Kidney (tissue), 14 donors: ENCODE results near the gene NDUFV1. TPM values are rescaled to one million over a fixed set of nuclear protein-coding genes. Genes with fewer than 3 reads are reported as not detected.

Experiments used
- DNase-seq, 5 donors: peaks; one replicate each; pipeline ENCODE4 v3.0.0-alpha.2; 2013 to 2020
- FAIRE-seq: peaks from 2 replicates; lab custom pipeline; 2012; peaks lifted over from hg19 to GRCh38; lab: Jason Lieb, UNC
- H3K27ac ChIP-seq, 2 donors: one replicate each; pipeline ENCODE4 v1.7.0; 2013; ENCODE audit warnings: low read depth in 2 of 2, low read length in 2 of 2, inconsistent platforms in 1 of 2
- H3K27me3 ChIP-seq: one replicate; pipeline ENCODE4 v1.7.1; 2013; ENCODE audit warnings: low read length, inconsistent platforms; ENCODE audit not compliant: control insufficient read depth, insufficient read depth
- H3K36me3 ChIP-seq, 3 donors: one replicate each; pipeline versions ENCODE4 v1.7.0 to v1.7.1; 2013; ENCODE audit warnings: low read length in 3 of 3, control low read depth in 1 of 3, inconsistent platforms in 1 of 3; ENCODE audit not compliant: insufficient read depth in 3 of 3, control insufficient read depth in 2 of 3
- H3K4me1 ChIP-seq, 3 donors: one replicate each; pipeline versions ENCODE4 v1.7.0 to v1.7.1; 2013; ENCODE audit warnings: low read length in 3 of 3, inconsistent platforms in 1 of 3, low read depth in 1 of 3; ENCODE audit not compliant: control insufficient read depth in 2 of 3, insufficient read depth in 2 of 3
- H3K4me3 ChIP-seq, 3 donors: one replicate each; pipeline versions ENCODE4 v1.7.0 to v1.8.1; 2013; ENCODE audit warnings: low read length in 3 of 3, control low read depth in 1 of 3, inconsistent platforms in 1 of 3
- H3K9ac ChIP-seq, 3 donors: one replicate each; pipeline versions ENCODE4 v1.7.0 to v1.7.1; 2013; ENCODE audit warnings: low read length in 3 of 3, control low read depth in 1 of 3, inconsistent platforms in 1 of 3
- H3K9me3 ChIP-seq, 3 donors: one replicate each; pipeline versions ENCODE4 v1.7.0 to v1.7.1; 2013; ENCODE audit warnings: low read length in 3 of 3, control low read depth in 1 of 3, inconsistent platforms in 1 of 3; ENCODE audit not compliant: control insufficient read depth in 2 of 3, insufficient read depth in 1 of 3
- CTCF ChIP-seq: IDR thresholded peaks from 3 replicates; pipeline ENCODE4 v1.5.1; 2012; ENCODE audit warnings: mild to moderate bottlenecking, moderate library complexity, borderline replicate concordance; ENCODE audit not compliant: insufficient read depth; ENCODE audit errors: extremely low read depth
- intact Hi-C: fragments of 100-400 bp; cut with DNase I; formaldehyde crosslinking; loops from one replicate; pipeline ENCODE4 v1.11.1; 2022
- polyA plus RNA-seq: library from polyadenylated mRNA; stranded (reverse); fragments of 350-450 nt; fragmentation: Illumina TruSeq; extraction: RNeasy Lipid Tissue Mini Kit (QIAGEN cat#74804); gene quantifications from one replicate; pipeline ENCODE4 v1.2.3, GENCODE V29; 2014; ENCODE audit warnings: low read depth, low replicate concordance; ENCODE audit not compliant: insufficient read depth
- total RNA-seq: library from RNA; stranded (reverse); fragmentation: NEBNext Ultra II Directional; extraction: Animal tissue kit (Norgen Biotek cat#: 25700); gene quantifications from one replicate; pipeline ENCODE4 v1.2.1, GENCODE V29; 2021
- donor health status: control.
- donor health status: control.
- donor health status: control.
- donor health status: control.
- donor health status: control.
- donor health status: DM: yes; HTN: yes; CAD: no.
- donor health status: Normal renal cell carcinoma (clear cell type).

Gene NDUFV1
- total and polyA plus RNA-seq, 2 donors from 2014 or later: 191 to 395 TPM

DNA sequence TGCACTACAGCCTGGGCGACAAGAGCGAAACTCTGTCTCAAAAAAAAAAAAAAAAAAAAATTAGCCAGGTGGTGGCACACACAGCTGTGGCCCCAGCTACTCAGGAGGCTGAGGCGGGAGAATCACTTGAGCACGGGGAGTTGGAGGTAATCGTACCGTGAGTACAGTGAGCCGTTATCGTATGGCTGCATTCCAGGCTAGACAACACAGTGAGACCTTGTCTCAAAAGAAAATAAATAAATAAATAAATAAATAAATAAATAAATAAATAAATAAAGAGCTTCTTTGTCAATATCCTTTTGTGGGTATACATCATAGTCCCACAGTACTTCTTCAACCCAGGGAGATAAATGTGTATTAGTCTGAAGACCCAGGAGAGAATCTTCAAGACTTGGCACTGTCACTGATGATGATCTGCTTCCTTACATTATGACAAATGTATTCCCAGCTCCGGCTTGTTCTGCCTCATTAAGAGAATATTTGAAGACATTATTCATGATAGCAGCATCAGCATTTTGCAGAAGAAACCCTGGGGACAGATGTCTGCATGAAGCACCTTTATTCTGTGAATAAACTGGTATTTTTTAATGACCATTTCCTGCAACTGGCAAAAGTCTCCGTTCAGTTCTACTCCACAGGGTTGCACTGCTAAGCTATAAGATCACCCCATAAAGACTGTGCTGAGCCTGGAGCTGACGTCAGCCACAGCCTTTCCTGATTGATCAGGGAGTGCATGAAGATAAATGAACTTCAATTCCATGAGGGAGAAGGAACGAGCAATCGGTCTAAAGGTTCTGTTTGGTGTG is 45.4 kb downstream of the NDUFV1 start:
- no peak overlapping the region for H3K27ac ChIP-seq
- no peak for TF ChIP-seq CTCF
- DNase-seq (peak in 1 of 5 donors; percentile 24), FAIRE-seq (no peak)
- intact Hi-C loops: no loop called here
- H3K9ac ChIP-seq: no peak overlapping the region
- no peaks in the 10 kb centered on the region for H3K9me3 ChIP-seq
- no peak overlapping the region for H3K4me3 ChIP-seq
- H3K4me1 ChIP-seq: peaks cover 0 to 13% (median 0%) of the 10 kb centered on the region in 3 donors
- no peaks in the 10 kb centered on the region for H3K27me3 ChIP-seq
- H3K36me3 ChIP-seq: peaks cover 0 to 3% (median 0%) of the 10 kb centered on the region in 3 donors

- no peak for FAIRE-seq
- H3K27ac ChIP-seq: no peak overlapping the region
- TF ChIP-seq CTCF: no peak
Measured at GRCh38 chr11:67652965-67653845, 46.5 kb downstream of the NDUFV1 start.

DNA sequence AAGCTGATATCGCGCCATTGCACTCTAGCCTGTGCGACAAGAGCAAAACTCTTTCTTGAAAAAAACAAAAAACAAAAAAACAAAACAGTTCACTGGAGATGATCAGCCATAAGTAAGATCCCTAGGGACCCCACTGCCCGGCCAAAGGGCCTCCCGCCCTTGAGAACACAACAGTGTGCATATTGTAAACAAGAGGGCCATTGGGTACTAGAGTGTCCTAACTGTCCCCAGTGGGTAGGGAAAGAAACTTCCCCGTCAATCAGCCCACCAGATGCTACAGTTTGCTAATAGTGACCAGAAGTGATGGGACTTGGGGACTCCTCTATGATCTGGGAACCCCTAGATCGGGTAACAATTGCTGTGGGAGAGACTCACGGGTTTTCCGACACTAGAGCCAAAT is 47.5 kb downstream of the NDUFV1 start:
- DNase-seq: peak in 1 of 5 donors; percentile 4
- H3K4me3 ChIP-seq: no peak overlapping the region
- intact Hi-C loops: no loop called here
- no peak for TF ChIP-seq CTCF
- no peaks in the 10 kb centered on the region for H3K9me3 ChIP-seq
- H3K9ac ChIP-seq: no peak overlapping the region
- H3K4me1 ChIP-seq: peaks cover 0 to 9% (median 0%) of the 10 kb centered on the region in 3 donors
- FAIRE-seq: no peak
- H3K27ac ChIP-seq: no peak overlapping the region
- H3K27me3 ChIP-seq: no peaks in the 10 kb centered on the region
- peaks cover 0 to 3% (median 0%) of the 10 kb centered on the region in 3 donors for H3K36me3 ChIP-seq

More at GRCh38 chr11:67652965-67653845, 46.5 kb downstream of the NDUFV1 start:
- peak in 1 of 5 donors; percentile 21 for DNase-seq
- intact Hi-C loops: no loop called here
- peaks cover 0 to 3% (median 0%) of the 10 kb centered on the region in 3 donors for H3K36me3 ChIP-seq
- H3K9me3 ChIP-seq: no peaks in the 10 kb centered on the region
- H3K9ac ChIP-seq: no peak overlapping the region
- no peaks in the 10 kb centered on the region for H3K27me3 ChIP-seq
- peaks cover 0 to 10% (median 0%) of the 10 kb centered on the region in 3 donors for H3K4me1 ChIP-seq
- H3K4me3 ChIP-seq: no peak overlapping the region
